ENCODE data around the gene AHNAK.

AHNAK gene

GRCh38 chr11:62418733-62419132 lies 127.9 kb downstream of the AHNAK start, which contains the start of gene SCGB1A1:
TSS of gene SCGB1A1 (plus strand) at chr11:62419033. CDS start at chr11:62419096, 63 bp downstream.
- H3K9ac ChIP-seq (ENCODE audit: low read length): no peak within 1 kb of the TSS
- no peaks in the 10 kb centered on the region for H4K20me1 ChIP-seq (ENCODE audit: low read depth, low read length)
- H3K27me3 ChIP-seq (ENCODE audit: low read length): no peaks in the 10 kb centered on the region
- no peak within 1 kb of the TSS for H3K27ac ChIP-seq (ENCODE audit: low read depth, low read length)
- no peaks in the 10 kb centered on the region for H3F3A ChIP-seq (ENCODE audit: insufficient read depth)
- no peaks in the 10 kb centered on the region for H3K79me2 ChIP-seq (ENCODE audit: insufficient read depth, low read length)
- H3K4me2 ChIP-seq (ENCODE audit: low read depth, low read length, poor library complexity, severe bottlenecking): no peak within 1 kb of the TSS
- TF ChIP-seq EZH2phosphoT487 (conservative IDR thresholded peaks at IDR 0.05; ENCODE audit: low read length) (no peak), CTCF (IDR thresholded peaks at IDR 0.05; ENCODE audit: insufficient read depth, low read length, poor library complexity, severe bottlenecking) (no peak)
- H2AFZ ChIP-seq (ENCODE audit: low read depth, low read length, severe bottlenecking): no peak within 1 kb of the TSS
- H3K36me3 ChIP-seq (ENCODE audit: low read length): no peaks in the 10 kb centered on the region
- no peak within 1 kb of the TSS for H3K4me3 ChIP-seq (ENCODE audit: insufficient read depth, low read length, poor library complexity, severe bottlenecking)
- no peaks in the 10 kb centered on the region for H3K9me2 ChIP-seq (replicated peaks; ENCODE audit: insufficient read depth, low read length)
- H3K9me3 ChIP-seq (ENCODE audit: insufficient read depth, low read length): no peaks in the 10 kb centered on the region

- H3K9ac ChIP-seq (ENCODE audit: low read length): no peak overlapping the region
- no peak overlapping the region for H3K27ac ChIP-seq (ENCODE audit: low read depth, low read length)
- no peak overlapping the region for H2AFZ ChIP-seq (ENCODE audit: low read depth, low read length, severe bottlenecking)
- no peaks in the 10 kb centered on the region for H4K20me1 ChIP-seq (ENCODE audit: low read depth, low read length)
- H3K4me2 ChIP-seq (ENCODE audit: low read depth, low read length, poor library complexity, severe bottlenecking): no peak overlapping the region
- no peaks in the 10 kb centered on the region for H3K27me3 ChIP-seq (ENCODE audit: low read length)
- no peaks in the 10 kb centered on the region for H3K9me2 ChIP-seq (replicated peaks; ENCODE audit: insufficient read depth, low read length)
- H3K4me3 ChIP-seq (ENCODE audit: insufficient read depth, low read length, poor library complexity, severe bottlenecking): no peak overlapping the region
- no peaks in the 10 kb centered on the region for H3F3A ChIP-seq (ENCODE audit: insufficient read depth)
- H3K36me3 ChIP-seq (ENCODE audit: low read length): no peaks in the 10 kb centered on the region
- H3K79me2 ChIP-seq (ENCODE audit: insufficient read depth, low read length): no peaks in the 10 kb centered on the region
- TF ChIP-seq EZH2phosphoT487 (conservative IDR thresholded peaks at IDR 0.05; ENCODE audit: low read length) (no peak), CTCF (IDR thresholded peaks at IDR 0.05; ENCODE audit: insufficient read depth, low read length, poor library complexity, severe bottlenecking) (no peak)
- H3K9me3 ChIP-seq (ENCODE audit: insufficient read depth, low read length): no peaks in the 10 kb centered on the region
These were observed 128.5 kb downstream of the AHNAK start for GRCh38 chr11:62418136-62418535.

- Histone ChIP-seq H3K27me3 (ENCODE audit: low read length) (no peaks in the 10 kb centered on the region), H3K9ac (ENCODE audit: low read length) (no peak overlapping the region), H3F3A (ENCODE audit: insufficient read depth) (no peaks in the 10 kb centered on the region), H3K27ac (ENCODE audit: low read depth, low read length) (no peak overlapping the region), H3K9me3 (ENCODE audit: insufficient read depth, low read length) (no peaks in the 10 kb centered on the region), H3K9me2 (replicated peaks; ENCODE audit: insufficient read depth, low read length) (no peaks in the 10 kb centered on the region), H2AFZ (ENCODE audit: low read depth, low read length, severe bottlenecking) (no peak overlapping the region), H3K79me2 (ENCODE audit: insufficient read depth, low read length) (no peaks in the 10 kb centered on the region), H3K4me3 (ENCODE audit: insufficient read depth, low read length, poor library complexity, severe bottlenecking) (no peak overlapping the region), H4K20me1 (ENCODE audit: low read depth, low read length) (no peaks in the 10 kb centered on the region), H3K4me2 (ENCODE audit: low read depth, low read length, poor library complexity, severe bottlenecking) (no peak overlapping the region), H3K36me3 (ENCODE audit: low read length) (no peaks in the 10 kb centered on the region)
- no peak for TF ChIP-seq EZH2phosphoT487 (conservative IDR thresholded peaks at IDR 0.05; ENCODE audit: low read length)
- TF ChIP-seq CTCF (IDR thresholded peaks at IDR 0.05; ENCODE audit: insufficient read depth, low read length, poor library complexity, severe bottlenecking): no peak
These were observed 130.0 kb downstream of the AHNAK start for GRCh38 chr11:62416596-62416995.
